GM19193 (cell line): ENCODE results near the gene ITGA1.

Experiments
- POLR2A ChIP-seq: IDR thresholded peaks from 4 replicates; pipeline ENCODE4 v1.6.1; 2011; ENCODE audit not compliant: insufficient read depth, insufficient read length; ENCODE audit errors: extremely low read depth

Gene ITGA1

DNA sequence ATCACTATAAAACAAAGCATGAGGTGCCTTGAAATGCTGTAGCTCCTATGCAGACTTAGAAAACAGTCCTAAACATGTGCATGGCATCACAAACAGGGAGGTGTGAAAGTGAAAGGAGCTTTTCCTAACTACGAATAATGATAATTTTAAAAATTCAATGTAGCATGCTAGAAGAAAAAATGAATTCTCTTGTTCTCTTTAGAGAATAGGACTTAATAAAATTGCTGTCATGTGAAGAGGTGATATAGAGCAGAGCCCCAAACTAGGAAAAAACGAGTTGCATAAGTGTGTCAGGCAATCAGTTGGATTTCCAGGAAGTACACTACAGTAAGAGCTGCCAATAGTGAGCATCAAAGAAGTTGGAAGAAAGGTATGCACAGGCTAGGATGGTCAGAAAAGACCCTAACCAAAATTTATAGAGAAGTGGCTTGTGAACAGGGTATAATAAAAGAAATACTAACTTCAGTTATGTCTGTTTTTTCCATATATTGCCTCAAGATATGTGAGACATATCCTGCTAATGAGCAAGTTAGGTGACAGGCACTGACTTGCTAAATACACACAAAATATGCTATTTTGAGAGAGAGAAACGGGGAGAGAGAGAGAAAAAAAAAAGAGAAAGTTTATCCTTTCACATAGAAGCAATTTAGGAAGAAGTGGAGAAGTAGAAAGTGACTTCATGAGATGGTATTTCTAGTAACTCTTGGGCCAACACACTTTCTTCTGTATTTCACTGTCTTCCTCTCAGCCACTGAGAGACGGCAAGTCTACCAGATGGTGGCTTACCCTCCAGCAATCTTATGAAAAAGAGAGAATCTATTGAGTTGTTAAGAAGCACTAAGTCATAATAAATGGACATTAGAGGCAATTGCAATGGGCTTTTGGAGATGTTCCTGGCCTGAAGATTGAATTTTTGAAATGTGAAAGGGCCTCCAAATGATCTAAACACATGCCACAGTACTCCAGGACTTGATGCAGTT, 219.5 kb downstream of the ITGA1 start:
- TF ChIP-seq POLR2A: no peak

DNA sequence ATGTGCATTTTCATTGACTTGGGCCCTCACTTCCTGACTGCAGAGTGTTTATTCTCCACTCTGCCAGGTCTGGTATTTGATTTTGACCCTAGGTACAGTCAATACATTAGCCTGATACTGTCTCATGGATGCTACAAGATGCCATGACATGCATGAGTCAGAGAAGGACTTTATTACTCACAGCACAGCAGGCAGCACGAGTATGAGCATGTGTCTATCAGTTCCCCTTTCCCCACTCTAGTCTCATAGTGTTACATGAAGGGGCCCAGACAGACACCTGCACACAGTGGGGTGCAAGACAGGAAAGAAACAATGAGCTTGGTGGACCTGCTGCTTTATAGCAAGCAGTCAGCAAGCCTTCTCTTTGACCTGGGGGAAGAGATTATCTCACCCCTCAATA, 221.0 kb downstream of the ITGA1 start:
- no peak for TF ChIP-seq POLR2A
